HL-60 (cell line): ENCODE measurements around the gene ARPP21.

Source experiments
- CTCF ChIP-seq: IDR thresholded peaks from one replicate; pipeline ENCODE4 v1.5.1; 2011; ENCODE audit warnings: low read length, control low read depth, inconsistent platforms; ENCODE audit not compliant: insufficient read depth
- POLR2AphosphoS5 ChIP-seq: IDR thresholded peaks from 2 replicates; pipeline ENCODE4 v1.6.1; 2012; ENCODE audit warnings: low read depth
- SPI1 ChIP-seq: IDR thresholded peaks from 2 replicates; pipeline ENCODE4 v1.6.1; 2012; ENCODE audit warnings: low read depth, mild to moderate bottlenecking, borderline replicate concordance

- TF ChIP-seq POLR2AphosphoS5 (no peak), CTCF (no peak), SPI1 (no peak)
These were observed 40.5 kb upstream of the ARPP21 start for GRCh38 chr3:35598804-35599203.
